G401 (cell line): ENCODE measurements around the gene EXOC1. TPM values are rescaled to one million over a fixed set of nuclear protein-coding genes. Genes with fewer than 3 reads are reported as not detected.

Experiments
- DNase-seq: peaks from one replicate; pipeline ENCODE4 v3.0.0-alpha.2; 2015; ENCODE audit warnings: low spot score
- in situ Hi-C: cut with HindIII; loops from 2 replicates; pipeline ENCODE4 v1.10.0; 2016; ENCODE audit warnings: low sequenced_read_pairs, mixed read lengths
- total RNA-seq: library from RNA; depleted of rRNA; stranded (reverse); fragments of >200 nt; shearing (Covaris generic); gene quantifications from 2 replicates; pipeline ENCODE4 v1.2.3, GENCODE V29; 2014

EXOC1 gene
- total RNA-seq, 1 experiment from 2014 or later: 43.6 TPM

- DNase-seq: no peak
- in situ Hi-C loops: no loop called here
These were observed 3.7 kb upstream of the EXOC1 start for GRCh38 chr4:55849724-55850123.

GRCh38 chr4:55851885-55852284 is 1.6 kb upstream of the EXOC1 start:
- DNase-seq: no peak
- in situ Hi-C loops: no loop called here

GRCh38 chr4:55854129-55854528 is 681 bp downstream of the EXOC1 start:
- in situ Hi-C loops: no loop called here
- DNase-seq: peak; percentile 19

- in situ Hi-C loops: no loop called here
- DNase-seq: no peak
These were observed 4.1 kb downstream of the EXOC1 start for GRCh38 chr4:55857586-55857985.

GRCh38 chr4:55859711-55860110 is 6.3 kb downstream of the EXOC1 start:
- DNase-seq: no peak
- in situ Hi-C loops: no loop called here

GRCh38 chr4:55864577-55865223 is 11.3 kb downstream of the EXOC1 start:
- in situ Hi-C loops: no loop called here
- DNase-seq: no peak

- no peak for DNase-seq
- in situ Hi-C loops: no loop called here
These were observed 11.9 kb downstream of the EXOC1 start for GRCh38 chr4:55865228-55865806.

- DNase-seq: peak; percentile 2
- in situ Hi-C loops: no loop called here
These were observed 13.0 kb downstream of the EXOC1 start for GRCh38 chr4:55866290-55866907.

- peak; percentile 69 for DNase-seq
- in situ Hi-C loops: no loop called here
These were observed 13.6 kb downstream of the EXOC1 start for GRCh38 chr4:55866973-55867574.

- in situ Hi-C loops: no loop called here
- no peak for DNase-seq
These were observed 15.2 kb downstream of the EXOC1 start for GRCh38 chr4:55868581-55869090.

GRCh38 chr4:55871299-55871800 is 17.9 kb downstream of the EXOC1 start:
- in situ Hi-C loops: no loop called here
- DNase-seq: no peak

- no peak for DNase-seq
- in situ Hi-C loops: no loop called here
These were observed 21.4 kb downstream of the EXOC1 start for GRCh38 chr4:55874831-55875230.

- DNase-seq: no peak
- in situ Hi-C loops: no loop called here
These were observed 22.9 kb downstream of the EXOC1 start for GRCh38 chr4:55876387-55876786.

GRCh38 chr4:55879224-55879623 is 25.8 kb downstream of the EXOC1 start:
- no peak for DNase-seq
- in situ Hi-C loops: no loop called here

- in situ Hi-C loops: no loop called here
- no peak for DNase-seq
These were observed 27.3 kb downstream of the EXOC1 start for GRCh38 chr4:55880652-55881280.

- DNase-seq: no peak
- in situ Hi-C loops: no loop called here
These were observed 30.8 kb downstream of the EXOC1 start for GRCh38 chr4:55884093-55884850.

- in situ Hi-C loops: no loop called here
These were observed 31.4 kb downstream of the EXOC1 start for GRCh38 chr4:55884851-55885219.

GRCh38 chr4:55887594-55887993 is 34.1 kb downstream of the EXOC1 start:
- in situ Hi-C loops: no loop called here
- no peak for DNase-seq

More at GRCh38 chr4:55884851-55885219, 31.4 kb downstream of the EXOC1 start:
- DNase-seq: no peak

- in situ Hi-C loops: no loop called here
- DNase-seq: no peak
These were observed 38.7 kb downstream of the EXOC1 start for GRCh38 chr4:55892156-55892555.
